22Rv1 (cell line): ENCODE measurements around the gene TYR.

Source experiments
- ZFX ChIP-seq: fragments of 450-650 bp; IDR thresholded peaks from 2 replicates; pipeline ENCODE4 v1.6.1; 2017; ENCODE audit warnings: antibody characterized with exemption, borderline replicate concordance
- TF ChIP-seq, protein P1 (sequence below): fragments of 450-650 bp; IDR thresholded peaks from 2 replicates; pipeline ENCODE4 v1.5.1; 2017; ENCODE audit warnings: mild to moderate bottlenecking

- TF ChIP-seq, protein P1, sequence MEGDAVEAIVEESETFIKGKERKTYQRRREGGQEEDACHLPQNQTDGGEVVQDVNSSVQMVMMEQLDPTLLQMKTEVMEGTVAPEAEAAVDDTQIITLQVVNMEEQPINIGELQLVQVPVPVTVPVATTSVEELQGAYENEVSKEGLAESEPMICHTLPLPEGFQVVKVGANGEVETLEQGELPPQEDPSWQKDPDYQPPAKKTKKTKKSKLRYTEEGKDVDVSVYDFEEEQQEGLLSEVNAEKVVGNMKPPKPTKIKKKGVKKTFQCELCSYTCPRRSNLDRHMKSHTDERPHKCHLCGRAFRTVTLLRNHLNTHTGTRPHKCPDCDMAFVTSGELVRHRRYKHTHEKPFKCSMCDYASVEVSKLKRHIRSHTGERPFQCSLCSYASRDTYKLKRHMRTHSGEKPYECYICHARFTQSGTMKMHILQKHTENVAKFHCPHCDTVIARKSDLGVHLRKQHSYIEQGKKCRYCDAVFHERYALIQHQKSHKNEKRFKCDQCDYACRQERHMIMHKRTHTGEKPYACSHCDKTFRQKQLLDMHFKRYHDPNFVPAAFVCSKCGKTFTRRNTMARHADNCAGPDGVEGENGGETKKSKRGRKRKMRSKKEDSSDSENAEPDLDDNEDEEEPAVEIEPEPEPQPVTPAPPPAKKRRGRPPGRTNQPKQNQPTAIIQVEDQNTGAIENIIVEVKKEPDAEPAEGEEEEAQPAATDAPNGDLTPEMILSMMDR, result no peak
- no peak for TF ChIP-seq ZFX
These were observed 150.2 kb downstream of the TYR start for GRCh38 chr11:89327885-89328284.
